ENCODE data around the gene MECR.

MECR gene

DNA sequence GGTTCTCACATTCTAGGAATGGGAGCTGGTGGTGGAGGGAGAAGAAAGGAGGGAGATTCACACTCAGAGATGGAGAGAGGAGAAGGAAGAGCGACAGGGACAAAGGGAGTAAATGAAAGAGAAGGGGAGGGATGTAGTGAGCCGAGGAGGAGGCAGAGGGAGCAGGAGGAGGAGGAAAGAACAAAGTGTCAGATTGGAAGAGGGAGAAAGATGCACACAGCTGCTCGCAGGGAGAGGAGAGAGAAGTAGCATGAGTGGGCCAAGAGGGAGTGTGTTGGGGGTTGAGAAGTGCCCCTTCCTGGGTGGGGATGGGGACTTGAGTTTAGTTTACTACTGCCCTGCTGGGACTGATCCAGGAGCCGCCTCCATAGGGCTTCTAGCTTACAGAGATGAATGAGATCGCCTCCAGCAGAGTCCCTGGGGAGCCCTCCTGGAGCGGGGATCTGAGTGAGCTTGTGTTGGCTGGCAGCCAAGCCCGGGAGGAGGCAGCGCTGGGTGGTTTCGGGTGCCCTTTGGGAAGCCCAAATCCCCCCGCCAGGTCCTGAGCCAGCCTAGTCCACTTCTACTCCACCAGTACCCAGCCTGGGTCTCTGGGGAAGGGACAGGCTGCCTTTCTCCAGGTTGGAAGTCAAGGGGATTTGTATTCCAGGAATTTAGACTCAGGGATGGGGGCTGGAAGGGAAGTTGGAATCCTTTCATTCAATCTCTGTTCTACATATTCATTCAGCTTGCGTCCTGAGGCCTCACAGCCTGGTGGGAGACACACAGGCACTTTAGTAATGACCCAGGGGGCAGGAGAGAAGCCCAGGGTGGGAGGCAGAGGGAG, 26.5 kb upstream of the MECR start:
- in situ Hi-C loops (cut with MboI; ENCODE audit: low sequenced_read_pairs): loop anchor here (25.0 kb wide), 1 partner anchor 1430 kb away; no protein-coding TSS in a partner anchor

DNA sequence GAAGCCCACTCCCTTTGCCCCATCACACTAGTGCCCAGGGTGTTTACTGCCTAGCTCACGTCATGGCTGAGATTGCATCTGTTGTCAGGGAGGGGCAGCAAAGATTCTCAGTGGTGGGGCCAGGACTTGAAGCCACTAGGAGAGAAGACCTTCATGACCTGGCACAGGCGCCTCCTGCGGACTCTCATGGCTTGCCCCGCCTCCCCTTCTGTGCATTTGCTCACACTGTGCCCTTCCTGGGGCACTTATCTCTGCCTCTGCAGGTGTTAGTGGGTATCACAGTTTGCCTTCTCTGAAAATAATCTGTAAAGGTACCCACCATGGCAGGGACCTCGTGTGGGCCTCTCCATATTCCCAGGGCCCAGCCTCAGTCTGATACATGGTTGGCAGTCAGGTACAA, 25.7 kb upstream of the MECR start:
- in situ Hi-C loops (cut with MboI; ENCODE audit: low sequenced_read_pairs): loop anchor here (25.0 kb wide), 1 partner anchor 1431 kb away; no protein-coding TSS in a partner anchor

DNA sequence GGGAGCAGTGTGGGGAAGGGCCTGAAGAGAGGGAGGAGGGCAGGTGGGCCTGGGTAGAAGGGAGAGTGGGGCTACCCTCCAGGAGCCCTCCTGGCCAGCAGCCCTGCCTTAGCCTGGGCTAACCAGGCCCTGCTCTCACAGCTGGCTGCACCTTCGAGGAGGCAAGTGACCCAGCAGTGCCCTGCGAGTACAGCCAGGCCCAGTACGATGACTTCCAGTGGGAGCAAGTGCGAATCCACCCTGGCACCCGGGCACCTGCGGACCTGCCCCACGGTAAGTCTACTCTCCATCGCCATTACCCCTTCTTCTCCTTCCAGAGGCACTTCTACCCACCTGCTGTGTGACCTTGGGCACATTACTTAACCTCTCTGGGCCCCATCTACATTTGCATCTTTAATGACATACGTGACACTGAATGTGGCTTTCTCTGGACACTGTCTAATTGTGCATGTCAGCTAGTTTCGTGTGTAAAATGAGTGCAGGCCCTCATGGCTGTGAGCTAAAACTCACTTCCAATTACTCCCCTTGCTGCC, 24.5 kb upstream of the MECR start:
- in situ Hi-C loops (cut with MboI; ENCODE audit: low sequenced_read_pairs): loop anchor here (25.0 kb wide), 1 partner anchor 1432 kb away; no protein-coding TSS in a partner anchor

DNA sequence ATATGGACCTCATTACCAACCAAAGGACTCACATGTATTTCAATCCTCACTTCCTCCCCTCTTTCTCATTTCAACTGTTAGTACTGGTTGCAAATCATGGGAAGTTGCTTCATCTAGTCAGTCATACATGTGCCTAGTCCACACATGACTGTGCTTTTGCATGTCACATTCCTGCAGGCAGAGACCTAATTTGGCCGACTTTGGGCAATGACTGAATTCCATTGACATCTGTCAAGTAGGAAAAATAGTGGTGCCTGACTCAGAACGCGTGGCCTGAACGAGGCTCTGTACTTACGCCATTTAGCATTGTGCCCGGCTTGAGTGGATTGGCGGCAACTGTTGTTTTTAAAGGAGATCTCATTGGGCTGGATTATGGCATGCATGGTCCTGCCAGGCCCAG, 23.6 kb upstream of the MECR start:
- in situ Hi-C loops (cut with MboI; ENCODE audit: low sequenced_read_pairs): loop anchor here (25.0 kb wide), 1 partner anchor 1433 kb away; no protein-coding TSS in a partner anchor

DNA sequence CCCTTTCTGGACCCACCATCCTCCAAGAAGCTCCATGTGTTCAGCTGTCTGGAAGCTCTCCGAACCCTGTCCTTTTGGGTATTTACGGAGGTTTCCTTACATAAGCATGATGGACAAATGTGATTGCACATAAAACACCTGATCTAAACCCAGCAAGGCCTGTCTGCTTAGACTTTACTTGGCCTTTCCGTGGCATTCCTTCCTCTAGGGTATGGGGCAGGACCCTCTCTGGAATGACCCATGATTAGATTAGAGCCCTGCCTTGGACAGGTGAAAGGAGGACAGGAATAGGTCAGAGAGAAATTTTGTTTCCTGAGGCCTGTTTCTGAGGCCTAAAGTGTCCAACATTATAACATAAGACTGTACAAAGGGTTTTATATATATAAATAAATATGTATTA, 22.4 kb upstream of the MECR start:
- in situ Hi-C loops (cut with MboI; ENCODE audit: low sequenced_read_pairs): loop anchor here (25.0 kb wide), 1 partner anchor 1434 kb away; no protein-coding TSS in a partner anchor

DNA sequence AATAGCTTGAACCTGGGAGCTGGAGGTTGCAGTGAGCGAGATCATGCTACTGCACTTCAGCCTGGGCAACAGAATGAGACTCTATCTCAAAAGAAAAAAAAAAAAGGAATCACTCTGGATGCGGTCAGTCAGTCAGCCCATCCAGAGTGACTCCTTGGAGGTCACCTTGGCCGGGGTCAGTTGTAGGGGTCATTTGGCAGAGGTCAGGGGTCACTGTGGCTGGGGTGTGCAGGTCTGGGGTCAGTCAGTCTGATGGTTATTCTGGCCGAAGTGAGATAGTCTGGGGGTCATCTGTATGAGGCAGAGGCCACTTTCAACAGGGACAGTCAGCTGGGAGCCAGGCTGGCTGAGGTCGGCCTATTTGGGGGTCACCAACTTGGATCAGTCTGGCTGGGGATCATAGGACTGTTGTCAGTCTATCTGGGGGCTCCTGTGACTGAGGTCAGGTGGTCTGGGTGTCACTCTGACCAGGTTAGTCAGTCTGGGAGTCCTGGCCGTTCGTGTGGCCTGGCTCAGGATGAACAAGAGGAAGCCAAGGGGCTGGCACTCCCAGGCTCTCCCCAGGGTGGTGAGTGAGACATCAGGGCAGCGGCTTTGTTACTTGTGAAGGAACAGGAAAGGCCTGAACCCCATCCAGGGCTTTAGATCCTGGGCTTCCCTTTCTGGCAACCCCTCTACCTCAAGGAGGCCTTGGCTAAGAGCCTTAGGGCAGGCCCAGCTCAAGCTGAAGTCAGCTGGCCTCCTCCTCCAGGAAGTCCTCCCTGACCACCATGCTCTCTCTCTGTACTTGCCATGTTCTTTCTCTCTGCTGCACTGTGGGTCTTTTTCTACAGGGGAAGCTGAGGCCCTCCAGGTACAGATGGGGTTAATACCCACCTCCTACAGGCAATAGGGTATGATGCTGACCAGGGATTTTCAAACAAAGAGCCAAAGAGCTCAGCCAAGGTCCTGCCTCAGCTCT, 20.7 kb upstream of the MECR start:
- in situ Hi-C loops (cut with MboI; ENCODE audit: low sequenced_read_pairs): loop anchor here (25.0 kb wide), 1 partner anchor 1436 kb away; no protein-coding TSS in a partner anchor

DNA sequence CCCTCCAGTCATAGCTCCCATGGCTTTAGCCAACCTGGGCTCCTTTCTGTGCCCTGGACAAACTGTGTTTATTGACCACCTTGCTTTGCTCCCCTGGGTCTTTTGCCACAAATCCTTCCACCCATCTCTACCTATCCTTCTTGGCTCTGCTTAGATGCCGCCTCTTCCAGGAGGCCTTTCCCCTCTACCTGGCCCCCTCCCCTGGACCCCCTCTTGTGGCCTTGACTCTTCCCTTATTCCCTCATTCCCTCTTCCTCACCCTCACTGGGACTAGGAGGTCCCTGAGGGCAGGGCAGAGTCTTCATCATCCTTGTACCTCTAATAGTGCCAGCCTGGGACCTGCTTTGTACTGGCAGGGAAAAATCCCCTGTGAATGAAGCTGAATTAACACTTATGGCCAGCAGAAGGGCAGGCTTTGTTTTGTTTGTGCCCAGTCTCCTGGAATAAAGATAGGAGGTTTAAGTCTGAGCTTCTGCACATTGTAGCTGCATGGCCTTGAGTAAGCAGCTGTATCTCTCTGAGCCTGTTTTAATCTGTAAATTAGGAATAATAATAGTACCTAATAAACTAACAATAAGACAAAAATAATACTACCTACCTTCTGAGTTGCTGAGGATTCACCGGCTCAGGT, 19.3 kb upstream of the MECR start:
- in situ Hi-C loops (cut with MboI; ENCODE audit: low sequenced_read_pairs): loop anchor here (25.0 kb wide), 1 partner anchor 1437 kb away; no protein-coding TSS in a partner anchor

DNA sequence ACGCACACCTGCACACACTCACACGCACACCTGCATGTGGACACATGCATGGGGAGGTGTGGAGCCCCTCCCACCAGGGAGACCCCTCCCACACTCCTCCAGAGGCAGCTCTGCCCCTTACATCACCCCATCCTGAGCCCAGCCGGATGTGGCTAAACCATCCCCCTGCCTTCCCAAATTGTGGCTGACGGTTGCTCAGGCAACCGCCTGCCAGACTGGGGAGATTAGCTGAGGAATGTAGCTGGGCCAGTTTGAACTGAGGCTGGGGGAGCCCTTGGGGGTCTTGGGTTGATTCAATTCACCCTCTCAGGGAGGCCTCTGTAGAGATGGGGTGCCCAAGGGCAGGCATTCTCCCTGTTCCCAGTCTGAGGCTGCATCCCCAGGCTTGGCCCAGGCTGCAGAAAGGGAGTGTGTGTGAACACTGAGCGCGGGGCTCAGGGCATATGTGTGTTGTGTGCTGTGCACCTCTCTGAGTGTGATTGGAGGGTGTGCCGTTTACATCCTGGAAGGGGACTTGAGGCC, 18.5 kb upstream of the MECR start:
- in situ Hi-C loops (cut with MboI; ENCODE audit: low sequenced_read_pairs): no loop called here

DNA sequence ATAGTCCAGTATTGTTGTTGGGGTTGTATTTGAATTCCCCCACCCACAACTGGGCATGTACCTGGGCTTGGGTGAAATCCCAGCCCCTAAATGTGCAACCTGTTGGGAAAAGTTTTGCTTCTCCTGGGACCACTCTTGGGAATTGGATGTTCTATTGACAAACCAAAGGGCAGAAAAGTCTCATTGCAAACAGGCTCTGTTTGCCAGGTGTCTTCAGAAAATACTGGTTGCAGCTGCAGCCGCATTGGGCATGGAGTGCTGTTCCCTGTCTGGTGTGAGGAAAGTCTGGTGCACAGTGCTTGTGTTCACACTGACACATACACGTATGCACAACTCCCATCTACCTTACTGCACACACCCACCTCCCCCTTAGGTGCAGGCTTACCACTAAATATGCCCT, 17.7 kb upstream of the MECR start:
- in situ Hi-C loops (cut with MboI; ENCODE audit: low sequenced_read_pairs): no loop called here

DNA sequence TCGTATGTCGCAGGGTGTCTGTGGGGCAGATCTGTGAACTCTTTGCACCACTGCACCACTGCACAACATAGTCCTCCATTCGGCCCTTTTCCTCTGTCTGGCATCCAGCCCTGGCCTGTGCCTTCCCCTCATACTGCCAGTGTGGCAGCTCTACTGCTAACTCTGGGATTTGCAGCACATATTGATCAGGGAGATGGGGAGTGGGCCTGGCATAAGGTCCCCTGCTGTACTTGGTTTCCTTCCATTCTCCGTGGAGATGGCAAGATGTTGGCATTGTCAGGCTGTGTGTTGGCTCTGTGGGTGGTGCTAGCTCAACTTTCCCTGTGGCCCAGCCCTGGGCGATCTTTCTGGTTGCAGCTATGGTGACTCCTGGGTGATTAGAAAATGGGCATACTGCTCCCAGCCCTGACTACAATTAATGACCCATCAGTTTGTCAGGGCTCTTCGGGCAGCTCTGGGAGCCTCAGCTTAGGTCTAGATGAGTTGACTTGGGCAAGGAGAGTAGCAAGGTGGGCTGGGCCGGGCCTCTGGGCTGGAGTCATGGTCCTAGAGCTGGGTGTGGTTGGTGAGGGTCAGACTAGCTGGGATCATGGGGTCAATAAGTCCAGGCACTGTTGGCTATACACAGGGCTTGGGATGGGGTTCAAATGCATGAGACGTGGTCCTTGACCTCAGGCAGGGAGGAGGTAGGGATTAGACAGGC, 17.0 kb upstream of the MECR start:
- in situ Hi-C loops (cut with MboI; ENCODE audit: low sequenced_read_pairs): no loop called here

DNA sequence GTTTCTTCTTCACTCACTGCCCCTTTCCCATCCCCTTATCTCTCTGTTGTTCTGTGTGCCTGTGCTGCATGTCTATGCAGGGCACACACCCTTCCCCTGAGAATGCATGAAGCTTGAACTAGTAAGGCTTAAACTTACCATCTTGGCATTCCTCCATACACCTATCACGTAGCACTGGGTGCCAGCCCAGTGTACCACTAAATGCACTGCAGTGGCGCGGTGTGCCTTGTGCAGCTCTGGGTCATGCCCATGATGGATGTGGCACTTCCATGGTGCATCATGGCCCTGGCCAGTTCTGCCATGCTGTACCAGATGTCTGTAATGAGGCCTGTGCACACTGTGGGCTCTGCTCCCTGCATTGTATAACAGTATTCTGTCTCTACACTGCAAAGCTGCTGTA, 16.3 kb upstream of the MECR start:
- in situ Hi-C loops (cut with MboI; ENCODE audit: low sequenced_read_pairs): no loop called here

DNA sequence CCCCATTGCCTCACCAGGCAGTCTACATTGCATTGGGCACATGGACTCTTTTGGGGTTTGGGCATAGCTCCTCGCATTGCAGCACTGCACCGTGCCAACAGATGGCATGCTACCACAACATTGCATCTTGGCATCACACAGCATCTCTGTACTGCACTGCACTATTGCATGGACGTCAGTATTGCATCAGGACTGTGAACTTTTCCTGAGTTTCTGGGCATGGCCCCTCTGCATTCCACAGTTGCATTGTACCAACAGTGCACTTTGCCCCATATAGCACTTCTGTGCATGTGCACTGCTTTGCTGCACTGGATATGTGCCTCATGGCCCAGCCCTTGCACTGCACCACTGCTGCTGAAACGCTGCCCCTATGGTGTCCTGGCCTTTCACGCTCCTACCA, 15.1 kb upstream of the MECR start:
- in situ Hi-C loops (cut with MboI; ENCODE audit: low sequenced_read_pairs): no loop called here

DNA sequence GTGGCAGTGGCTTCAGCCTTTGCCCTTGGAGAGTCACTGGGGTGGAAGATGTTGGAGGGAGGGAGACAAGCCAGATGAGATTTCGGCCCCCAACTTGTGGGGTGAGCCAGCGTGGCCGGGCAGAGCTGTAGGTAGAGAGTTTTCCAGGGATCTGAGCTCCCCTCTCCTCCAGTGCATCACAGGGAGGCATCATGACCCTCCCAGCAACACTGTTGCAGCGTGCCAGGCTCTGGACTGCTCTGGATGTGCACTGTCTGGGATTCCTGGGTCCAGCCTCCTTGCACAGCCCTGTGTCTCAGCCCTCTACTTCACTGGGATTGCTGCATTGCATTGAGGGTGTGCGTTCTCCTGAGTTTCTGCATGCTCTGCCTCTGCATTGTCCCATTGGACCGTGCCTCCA, 14.5 kb upstream of the MECR start:
- in situ Hi-C loops (cut with MboI; ENCODE audit: low sequenced_read_pairs): no loop called here

DNA sequence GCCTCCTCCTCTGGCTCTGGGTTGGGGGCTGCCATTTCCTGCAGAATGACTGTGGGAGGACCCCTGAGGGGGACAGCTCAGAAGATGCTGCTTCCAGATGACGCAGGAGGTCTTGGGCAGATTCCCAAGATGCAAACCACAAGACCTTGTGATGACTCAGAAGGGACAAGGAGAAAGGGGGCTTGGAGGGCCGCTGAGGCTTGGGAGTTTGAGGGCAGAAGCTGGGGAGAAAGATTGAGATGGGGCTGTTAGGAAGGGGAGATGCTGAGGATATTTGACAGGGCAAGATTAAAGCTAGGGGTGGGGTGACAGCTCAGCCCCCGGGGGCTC, 13.1 kb upstream of the MECR start:
- in situ Hi-C loops (cut with MboI; ENCODE audit: low sequenced_read_pairs): no loop called here

DNA sequence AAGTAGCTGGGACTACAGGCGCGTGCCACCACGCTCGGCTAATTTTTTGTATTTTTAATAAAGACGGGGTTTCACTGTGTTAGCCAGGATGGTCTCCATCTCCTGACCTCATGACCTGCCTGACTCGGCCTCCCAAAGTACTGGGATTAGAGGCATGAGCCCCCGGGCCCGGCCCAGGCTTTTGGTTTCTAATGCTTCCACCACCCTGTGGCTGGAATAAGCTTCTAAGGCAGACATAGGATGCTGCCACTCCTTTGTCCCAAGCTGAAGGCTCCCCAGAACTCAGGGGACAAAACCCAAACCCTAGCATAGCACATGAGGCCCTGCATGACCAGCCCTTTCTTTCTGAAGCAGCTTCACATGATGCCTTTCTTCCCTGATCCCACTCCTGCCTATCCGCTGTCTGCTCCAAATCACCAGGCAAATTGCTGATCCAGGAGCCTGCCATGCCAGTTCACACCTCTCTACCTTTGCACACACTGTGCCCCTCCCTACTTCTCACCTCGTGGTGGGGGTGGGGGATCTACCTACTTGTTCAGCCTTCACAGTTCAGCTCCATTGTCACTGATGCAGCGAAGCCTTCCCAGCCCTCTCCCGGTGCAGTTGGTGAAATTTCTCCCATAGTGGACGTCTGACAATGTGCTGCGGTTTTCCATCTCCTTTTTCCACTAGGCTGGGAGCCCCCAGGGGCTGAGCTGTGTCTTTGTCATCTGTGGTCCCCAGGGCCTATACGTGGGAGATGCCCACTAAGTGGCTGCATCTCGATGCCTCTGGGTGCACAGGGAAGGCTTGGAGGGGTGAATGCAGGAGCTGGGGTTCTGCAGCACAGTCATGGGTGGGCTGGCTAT, 12.5 kb upstream of the MECR start:
- in situ Hi-C loops (cut with MboI; ENCODE audit: low sequenced_read_pairs): no loop called here

DNA sequence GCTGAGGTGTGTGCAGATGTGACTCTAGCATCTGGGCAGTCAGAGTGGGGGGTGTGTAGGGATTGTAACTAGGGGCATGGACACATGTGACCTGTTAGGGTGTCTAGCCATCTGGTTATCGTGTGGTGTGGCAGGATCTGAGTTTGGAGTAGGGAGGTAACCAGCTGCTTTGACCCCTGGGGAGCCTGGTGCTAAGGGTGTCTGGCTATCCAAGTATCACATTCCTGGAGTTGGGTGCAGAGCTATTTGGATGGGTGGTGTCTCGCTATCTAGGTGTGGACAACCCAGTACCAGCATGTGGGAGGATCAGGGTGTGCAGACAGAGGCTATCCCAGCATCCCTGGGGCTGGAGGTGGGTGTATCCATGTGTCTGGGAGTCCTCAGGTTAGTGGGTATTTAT, 10.3 kb upstream of the MECR start:
- in situ Hi-C loops (cut with MboI; ENCODE audit: low sequenced_read_pairs): no loop called here

DNA sequence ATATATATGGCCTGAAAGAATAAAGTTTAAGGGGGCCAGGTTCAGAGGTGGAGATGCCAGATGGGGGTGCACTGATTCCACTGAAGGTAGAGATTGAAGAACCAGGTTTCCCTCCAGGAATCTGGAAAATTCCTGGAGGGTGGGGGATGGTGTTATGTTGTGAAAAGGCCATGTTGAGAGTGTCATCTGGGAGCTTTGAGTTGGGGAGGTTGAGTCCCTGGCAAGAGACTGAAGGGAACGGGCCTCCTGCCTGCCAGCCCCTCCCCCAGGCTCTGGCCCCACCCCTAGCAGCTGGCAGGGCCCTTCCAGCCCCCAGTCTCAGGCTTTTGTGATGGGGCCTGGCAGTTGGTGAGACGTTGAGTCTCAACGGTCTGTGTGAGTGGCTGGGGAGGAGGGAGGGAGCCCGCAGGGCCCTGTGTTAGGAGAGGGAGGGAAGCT, 9.7 kb upstream of the MECR start:
- in situ Hi-C loops (cut with MboI; ENCODE audit: low sequenced_read_pairs): no loop called here

DNA sequence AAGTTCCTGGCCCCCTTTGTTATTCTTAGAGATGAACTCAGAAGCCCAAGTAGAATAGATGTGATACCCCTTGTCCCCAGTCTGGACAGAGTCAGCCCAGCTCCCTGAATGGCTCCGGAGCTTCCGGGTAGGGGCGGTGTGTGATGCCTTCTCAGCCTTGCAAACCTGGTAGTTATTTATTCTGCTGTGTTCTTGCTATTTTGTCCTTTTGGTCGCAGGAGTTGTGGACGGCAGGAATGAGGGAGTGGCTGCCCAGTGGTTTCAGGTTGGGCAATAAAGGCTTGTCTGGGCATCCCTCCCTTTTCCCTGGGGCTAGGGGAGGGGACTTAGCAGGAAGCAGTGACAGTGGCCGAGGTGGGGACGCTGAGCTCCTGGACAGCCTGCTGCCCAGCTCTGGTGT, 8.4 kb upstream of the MECR start:
- in situ Hi-C loops (cut with MboI; ENCODE audit: low sequenced_read_pairs): no loop called here

DNA sequence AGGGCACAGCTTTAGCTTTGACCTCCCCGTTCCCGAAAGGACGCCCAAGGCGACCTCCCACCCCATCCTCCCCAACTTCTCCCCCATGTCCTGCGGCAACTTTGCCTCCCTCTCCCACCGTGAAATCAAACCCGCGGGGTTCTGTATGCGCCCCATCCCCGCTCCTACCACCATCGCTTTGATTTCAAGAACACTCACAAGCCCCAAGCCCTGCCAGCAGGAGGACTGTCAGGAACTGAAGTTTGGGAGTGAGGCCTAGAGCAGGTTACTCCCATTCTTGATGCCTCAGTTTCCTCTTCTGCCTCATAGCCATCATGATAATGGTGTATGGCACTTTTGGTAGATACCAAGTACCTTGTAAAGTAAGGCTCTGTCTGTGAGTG, 7.9 kb upstream of the MECR start:
- in situ Hi-C loops (cut with MboI; ENCODE audit: low sequenced_read_pairs): no loop called here

All from HL-60/S4 treated with retinoic acid at 250 ng/mL for 4 days and 3 days (cell line).